GM13977 (cell line): ENCODE measurements around the gene INTS3.
"Not testable (repeated sequence)": the region's sequence is repeated elsewhere in the genome, so short reads cannot be mapped to it uniquely, and the experiment has no call there.

Source experiments
- DNase-seq: peaks from one replicate; pipeline ENCODE4 v3.0.0; 2012; ENCODE audit warnings: low spot score
- CTCF ChIP-seq: IDR thresholded peaks from 2 replicates; pipeline ENCODE4 v1.5.1; 2012; ENCODE audit warnings: mild to moderate bottlenecking, control low read depth; ENCODE audit not compliant: insufficient read depth; ENCODE audit errors: extremely low read depth, missing control alignments
- in situ Hi-C: fragments of 300-500 bp; cut with MboI; formaldehyde crosslinking; loops from one replicate; pipeline ENCODE4 v1.12.0; 2022; ENCODE audit warnings: low sequenced_read_pairs, low pct_unique_long_range_greater_than_20kb, mixed read lengths, inconsistent platforms; ENCODE audit not compliant: unreplicated experiment

Gene INTS3

GRCh38 chr1:153705484-153705883 lies 22.4 kb upstream of the INTS3 start:
- TF ChIP-seq CTCF: no peak
- no peak for DNase-seq

GRCh38 chr1:153711026-153711425 lies 16.8 kb upstream of the INTS3 start:
- in situ Hi-C loops: no loop called here
- no peak for DNase-seq
- no peak for TF ChIP-seq CTCF

More at GRCh38 chr1:153705484-153705883, 22.4 kb upstream of the INTS3 start:
- in situ Hi-C loops: no loop called here

GRCh38 chr1:153716211-153716610 lies 11.6 kb upstream of the INTS3 start:
- in situ Hi-C loops, DNase-seq: not testable (repeated sequence)

- TF ChIP-seq CTCF: no peak
- in situ Hi-C loops: no loop called here
- no peak for DNase-seq
Observed at GRCh38 chr1:153717330-153717729, 10.5 kb upstream of the INTS3 start.

GRCh38 chr1:153723687-153724086 lies 4.2 kb upstream of the INTS3 start:
- no peak for TF ChIP-seq CTCF

GRCh38 chr1:153724634-153725033 lies 3.2 kb upstream of the INTS3 start:
- in situ Hi-C loops, DNase-seq: not testable (repeated sequence)

More at GRCh38 chr1:153723687-153724086, 4.2 kb upstream of the INTS3 start:
- no peak for DNase-seq
- in situ Hi-C loops: no loop called here

- TF ChIP-seq CTCF: no peak
- DNase-seq: no peak
- in situ Hi-C loops: no loop called here
Observed at GRCh38 chr1:153728305-153729066, 636 bp downstream of the INTS3 start.

- DNase-seq: no peak
- in situ Hi-C loops: no loop called here
- TF ChIP-seq CTCF: no peak
Observed at GRCh38 chr1:153730468-153730988, 2.7 kb downstream of the INTS3 start.
